ENCODE results near the gene ATP6V0A1. TPM values are rescaled to one million over a fixed set of nuclear protein-coding genes. Genes with fewer than 3 reads are reported as not detected.

The ATP6V0A1 gene
- 10 to 100 TPM; 53.1 to 74.5 (median 60.0) TPM for total RNA-seq

DNA sequence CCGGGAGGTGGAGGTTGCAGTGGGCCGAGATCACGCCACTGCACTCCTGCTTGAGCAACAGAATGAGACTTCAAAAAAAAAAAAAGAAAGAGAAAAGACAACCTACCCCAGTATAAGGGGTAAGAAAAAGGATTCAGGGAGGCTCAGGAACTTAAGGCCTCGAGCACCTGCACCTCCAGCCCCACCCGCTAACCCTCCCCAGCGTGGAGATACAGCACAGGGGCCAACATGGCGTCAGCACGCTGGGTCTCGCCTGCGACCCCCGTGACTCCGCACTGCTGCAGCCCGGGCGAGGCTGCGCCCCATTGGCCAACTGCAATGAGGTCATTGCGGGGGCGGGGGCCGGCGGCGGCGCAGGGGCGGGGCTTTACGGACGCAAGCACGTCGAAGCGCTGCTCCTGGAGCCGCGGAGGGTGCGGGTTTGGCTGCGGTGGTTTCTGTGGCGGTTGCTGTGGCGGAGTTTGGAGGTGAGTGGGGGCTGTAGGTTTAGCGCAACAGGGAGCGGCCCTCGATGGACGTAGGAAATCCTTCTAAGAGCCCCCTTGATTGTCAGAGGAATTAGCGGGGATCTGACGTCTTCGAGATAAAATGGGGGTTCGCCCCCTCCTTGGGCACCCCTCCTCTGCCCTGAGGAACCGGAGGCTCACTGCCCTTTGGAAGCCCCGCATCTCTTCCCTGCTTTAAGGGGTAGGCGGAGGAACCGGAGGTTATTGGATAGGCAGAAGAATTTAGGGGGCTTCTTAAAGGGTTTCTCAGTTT, at the start of gene ATP6V0A1:
Gene ATP6V0A1, plus strand, starts transcription at position 382 of the 759 bp plus-strand sequence. CDS start 2,017 bp downstream, outside the sequence.
- intact Hi-C loops (cut with DNase I; ENCODE audit: low total_unique reads) = no loop called here
- no peaks in the 10 kb centered on the region for H3K27me3 ChIP-seq
- H3K27ac ChIP-seq = peak within 1 kb of the TSS; percentile 97
- peak within 1 kb of the TSS; percentile 65 to 81 (median 75) for H3K4me3 ChIP-seq
- DNase-seq (ENCODE audit: low spot score in 2 of 2) = peak; percentile 94 to 95
- H3K9me3 ChIP-seq = no peaks in the 10 kb centered on the region
- H3K4me1 ChIP-seq = peaks cover 7 to 17% of the 10 kb centered on the region in 2 donors
- TF ChIP-seq POLR2A (IDR thresholded peaks at IDR 0.05) (peak; percentile 73), CTCF (IDR thresholded peaks at IDR 0.05) (no peak), POLR2AphosphoS5 (IDR thresholded peaks at IDR 0.05) (peak; percentile 87 to 93 (median 89))
- H3K36me3 ChIP-seq = no peaks in the 10 kb centered on the region

- peak overlapping the region; percentile 92 to 93 for H3K27ac ChIP-seq
- no peaks in the 10 kb centered on the region for H3K27me3 ChIP-seq
- H3K9me3 ChIP-seq = no peaks in the 10 kb centered on the region
- TF ChIP-seq POLR2AphosphoS5 (IDR thresholded peaks at IDR 0.05) (peak; percentile 61 to 77 (median 67)), POLR2A (IDR thresholded peaks at IDR 0.05) (peak; percentile 34), CTCF (IDR thresholded peaks at IDR 0.05) (no peak)
- peak overlapping the region in 2 of 3 donors; percentile 22 to 40 for H3K4me3 ChIP-seq
- H3K4me1 ChIP-seq = peaks cover 9 to 32% of the 10 kb centered on the region in 2 donors
- peak; percentile 72 to 96 for DNase-seq (ENCODE audit: low spot score in 2 of 2)
- intact Hi-C loops (cut with DNase I; ENCODE audit: low total_unique reads) = loop anchor here (5.0 kb wide), 1 partner anchor 87 kb away; no protein-coding TSS in a partner anchor
- H3K36me3 ChIP-seq = no peaks in the 10 kb centered on the region
Measured at GRCh38 chr17:42409523-42410318, 49.0 kb upstream of the ATP6V0A1 start.

DNA sequence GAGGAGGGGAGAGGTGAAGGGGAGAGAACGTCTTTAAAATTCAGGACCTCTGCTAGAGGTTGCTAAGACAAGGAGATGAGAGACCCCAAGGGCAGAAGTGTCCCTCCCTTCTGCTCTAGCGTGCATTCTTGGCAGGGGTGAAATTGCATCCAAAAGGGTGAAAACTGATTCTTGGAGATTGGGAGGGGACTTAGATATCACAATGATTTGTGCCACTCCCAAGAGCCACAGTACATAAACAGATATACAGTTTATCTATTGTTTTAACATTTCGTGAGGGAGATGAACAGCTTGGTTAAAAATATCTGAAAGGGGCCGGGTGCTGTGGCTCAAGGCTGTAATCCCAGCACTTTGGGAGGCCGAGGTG, 48.4 kb upstream of the ATP6V0A1 start:
- intact Hi-C loops (cut with DNase I; ENCODE audit: low total_unique reads) = no loop called here
- Histone ChIP-seq H3K4me3 (peak overlapping the region in 2 of 3 donors; percentile 22 to 40), H3K27me3 (no peaks in the 10 kb centered on the region), H3K36me3 (no peaks in the 10 kb centered on the region), H3K4me1 (peaks cover 9 to 32% of the 10 kb centered on the region in 2 donors), H3K9me3 (no peaks in the 10 kb centered on the region), H3K27ac (peak overlapping the region; percentile 92 to 93)
- DNase-seq (ENCODE audit: low spot score in 2 of 2) = no peak
- TF ChIP-seq POLR2AphosphoS5 (IDR thresholded peaks at IDR 0.05) = no peak
- no peak for TF ChIP-seq POLR2A (IDR thresholded peaks at IDR 0.05)
- TF ChIP-seq CTCF (IDR thresholded peaks at IDR 0.05) = no peak

DNA sequence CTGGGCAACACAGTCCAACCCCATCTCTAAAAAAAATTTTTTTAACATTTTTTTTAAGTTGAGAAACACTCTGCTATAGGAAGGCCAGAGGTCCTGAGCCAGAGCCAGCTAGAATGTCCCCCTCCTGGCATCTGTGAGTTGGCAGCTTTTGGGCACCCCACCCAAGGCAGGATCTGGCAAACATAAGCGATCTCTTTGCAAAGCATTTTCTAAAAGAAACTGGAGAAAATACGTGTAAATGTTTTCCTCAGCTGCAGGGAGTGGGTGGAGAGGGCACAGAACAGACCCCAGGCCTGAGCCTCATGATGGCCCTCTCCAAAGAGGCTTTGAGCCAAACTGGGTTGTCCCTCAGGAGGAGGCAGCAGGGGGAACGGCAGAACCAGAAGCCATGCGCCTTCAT, 47.3 kb upstream of the ATP6V0A1 start:
- DNase-seq (ENCODE audit: low spot score in 2 of 2) = peak in 1 of 2 donors; percentile 77
- intact Hi-C loops (cut with DNase I; ENCODE audit: low total_unique reads) = no loop called here
- Histone ChIP-seq H3K27ac (peak overlapping the region; percentile 92 to 93), H3K4me3 (peak overlapping the region in 2 of 3 donors; percentile 24 to 45), H3K4me1 (peaks cover 9 to 32% of the 10 kb centered on the region in 2 donors), H3K36me3 (no peaks in the 10 kb centered on the region), H3K9me3 (no peaks in the 10 kb centered on the region), H3K27me3 (no peaks in the 10 kb centered on the region)
- peak in 1 of 3 donors; percentile 14 for TF ChIP-seq POLR2AphosphoS5 (IDR thresholded peaks at IDR 0.05)
- no peak for TF ChIP-seq POLR2A (IDR thresholded peaks at IDR 0.05)

- Histone ChIP-seq H3K9me3 (no peaks in the 10 kb centered on the region), H3K27me3 (no peaks in the 10 kb centered on the region), H3K27ac (peak overlapping the region; percentile 92 to 93), H3K36me3 (no peaks in the 10 kb centered on the region), H3K4me1 (peaks cover 9 to 29% of the 10 kb centered on the region in 2 donors), H3K4me3 (peak overlapping the region in 2 of 3 donors; percentile 24 to 45)
- intact Hi-C loops (cut with DNase I; ENCODE audit: low total_unique reads) = no loop called here
- no peak for TF ChIP-seq POLR2A (IDR thresholded peaks at IDR 0.05)
- no peak for TF ChIP-seq CTCF (IDR thresholded peaks at IDR 0.05)
- no peak for TF ChIP-seq POLR2AphosphoS5 (IDR thresholded peaks at IDR 0.05)
- DNase-seq (ENCODE audit: low spot score in 2 of 2) = no peak
Measured at GRCh38 chr17:42411905-42412679, 46.6 kb upstream of the ATP6V0A1 start.
